Pancreas (tissue), 10 donors: ENCODE results near the gene FDXACB1. TPM values are rescaled to one million over a fixed set of nuclear protein-coding genes. Genes with fewer than 3 reads are reported as not detected.

Source experiments
- ATAC-seq, 4 donors: fragments of 200-7000 bp; cut with Tn5 transposase; one replicate each; pipeline versions ENCODE4 v1.8.0 to v1.9.1; 2020; ENCODE audit warnings: mild to moderate bottlenecking in 4 of 4, moderate library complexity in 4 of 4
- DNase-seq, 6 donors: peaks; one replicate each; pipeline ENCODE4 v3.0.0-alpha.2; 2020
- FAIRE-seq: peaks from 2 replicates; lab custom pipeline; 2012; peaks lifted over from hg19 to GRCh38; lab: Jason Lieb, UNC
- H3K27ac ChIP-seq, 4 donors: fragments of 200-600 bp; sonication (generic); 1 replicate in 3 of 4; 2 replicates in 1 of 4; pipeline versions ENCODE4 v1.5.0 to v1.8.0; 2020
- H3K27me3 ChIP-seq, 4 donors: fragments of 200-600 bp; one replicate each; pipeline ENCODE4 v1.8.0; 2021
- H3K36me3 ChIP-seq, 3 donors: fragments of 200-600 bp; sonication (generic) in 1 of 3; one replicate each; pipeline versions ENCODE4 v1.5.0 to v1.8.0; 2020 to 2021
- H3K4me1 ChIP-seq, 3 donors: fragments of 200-600 bp; one replicate each; pipeline ENCODE4 v1.8.0; 2021
- H3K4me3 ChIP-seq, 4 donors: fragments of 200-600 bp; sonication (generic) in 2 of 4; one replicate each; pipeline versions ENCODE4 v1.5.0 to v1.8.0; 2020 to 2021
- H3K9me3 ChIP-seq, 4 donors: fragments of 200-600 bp; one replicate each; pipeline ENCODE4 v1.8.0; 2021
- CTCF ChIP-seq, 4 donors: fragments of 200-600 bp; sonication (generic) in 3 of 4; IDR thresholded peaks; one replicate each; pipeline versions ENCODE4 v1.5.0 to v1.8.0; 2021; ENCODE audit warnings: antibody characterized with exemption in 4 of 4
- WGBS, 2 donors: extraction: QIAGEN DNeasy Blood & Tissue Kit; methylation state at CpG; one replicate each; pipeline ENCODE4 v1.1.7; 2013; 5-methylcytosine and 5-hydroxymethylcytosine counted together
- intact Hi-C, 3 donors: fragments of 100-400 bp; cut with DNase I; formaldehyde crosslinking; loops; one replicate each; pipeline versions ENCODE4 v1.11.1 to v1.14.2; 2022
- polyA plus RNA-seq, 2 donors: library from polyadenylated mRNA; stranded (reverse); fragments of 200-250 nt; gene quantifications; one replicate each; pipeline ENCODE4 v1.2.3, GENCODE V29; 2013
- total RNA-seq, 6 donors: library from RNA; stranded (reverse); fragmentation: NEBNext Ultra II Directional in 4 of 6; extraction: Animal tissue kit (Norgen Biotek cat#: 25700) in 4 of 6; gene quantifications; one replicate each; pipeline versions ENCODE4 v1.2.1 to v1.2.4, GENCODE V29; 2021 to 2023
- donor health status: healthy with polysubstance abuse.
- donor health status: DM: no; HTN: no; CAD: no; lungs with moderate emphysema.
- donor health status: DM: no; HTN: no; CAD: no.
- donor health status: control.
- donor health status: control.
- donor health status: Bipolar disorder and iron deficiency.
- donor health status: DM: yes; HTN: yes; CAD: no.
- donor health status: DM: no; HTN: no; CAD: no.
- donor health status: DM: no; HTN: no; CAD: no.
- donor health status: DM: yes; HTN: yes; CAD: no.

FDXACB1 gene
- total and polyA plus RNA-seq, 8 donors, result 0.51 to 2.1 (median 1.2) TPM

- 88 to 89% methylated on average over 3 of the region's 3 CpGs for WGBS, 2 donors
- Histone ChIP-seq H3K9me3 (no peaks in the 10 kb centered on the region), H3K27ac (no peak overlapping the region), H3K4me1 (no peaks in the 10 kb centered on the region), H3K4me3 (no peak overlapping the region), H3K36me3 (peaks cover 3 to 18% (median 6%) of the 10 kb centered on the region in 3 donors), H3K27me3 (no peaks in the 10 kb centered on the region)
- DNase-seq, result no peak
- TF ChIP-seq CTCF (IDR thresholded peaks at IDR 0.05), result no peak
- FAIRE-seq, result no peak
- intact Hi-C loops, result loop anchor here in 1 of 3 donors (10.0 kb wide), 1 partner anchor 240 kb away; no protein-coding TSS in a partner anchor
- no peak for ATAC-seq
These were observed 44.4 kb downstream of the FDXACB1 start for GRCh38 chr11:111834432-111835163.

GRCh38 chr11:111833524-111833923, 45.4 kb downstream of the FDXACB1 start:
- peaks cover 3 to 18% (median 6%) of the 10 kb centered on the region in 3 donors for H3K36me3 ChIP-seq
- DNase-seq, result no peak
- H3K27me3 ChIP-seq, result no peaks in the 10 kb centered on the region
- H3K9me3 ChIP-seq, result no peaks in the 10 kb centered on the region
- no peak overlapping the region for H3K27ac ChIP-seq
- intact Hi-C loops, result loop anchor here in 1 of 3 donors (10.0 kb wide), 1 partner anchor 239 kb away; no protein-coding TSS in a partner anchor
- no peak overlapping the region for H3K4me3 ChIP-seq
- 66 to 74% methylated on average over 4 of the region's 4 CpGs for WGBS, 2 donors
- no peak for TF ChIP-seq CTCF (IDR thresholded peaks at IDR 0.05)
- no peak for FAIRE-seq
- ATAC-seq, result peak in 2 of 4 donors; percentile 33 to 40
- no peaks in the 10 kb centered on the region for H3K4me1 ChIP-seq

- Histone ChIP-seq H3K4me3 (no peak overlapping the region), H3K36me3 (peaks cover 0 to 7% (median 0%) of the 10 kb centered on the region in 3 donors), H3K9me3 (no peaks in the 10 kb centered on the region), H3K27me3 (no peaks in the 10 kb centered on the region), H3K4me1 (no peaks in the 10 kb centered on the region), H3K27ac (no peak overlapping the region)
- no peak for DNase-seq
- no peak for FAIRE-seq
- no peak for ATAC-seq
- 91 to 93% methylated on average over 5 of the region's 5 CpGs for WGBS, 2 donors
- no peak for TF ChIP-seq CTCF (IDR thresholded peaks at IDR 0.05)
- intact Hi-C loops, result no loop called here
These were observed 49.6 kb downstream of the FDXACB1 start for GRCh38 chr11:111829185-111829968.

- Histone ChIP-seq H3K4me1 (no peaks in the 10 kb centered on the region), H3K36me3 (peaks cover 0 to 7% (median 0%) of the 10 kb centered on the region in 3 donors), H3K9me3 (no peaks in the 10 kb centered on the region), H3K27ac (no peak overlapping the region), H3K4me3 (no peak overlapping the region), H3K27me3 (no peaks in the 10 kb centered on the region)
- no peak for ATAC-seq
- no peak for TF ChIP-seq CTCF (IDR thresholded peaks at IDR 0.05)
- no peak for DNase-seq
- intact Hi-C loops, result no loop called here
- 89 to 93% methylated on average over 2 of the region's 2 CpGs for WGBS, 2 donors
- no peak for FAIRE-seq
These were observed 52.5 kb downstream of the FDXACB1 start for GRCh38 chr11:111826322-111826950.

Other genes with a start within 250 kb of the FDXACB1 start
- gene PPP2R1B, start 112.8 kb downstream of the FDXACB1 start, total RNA-seq, result 10 to 100 TPM; 23.2 to 50.1 (median 34.5) TPM
- gene PPP2R1B, start 112.8 kb downstream of the FDXACB1 start, polyA plus RNA-seq, result 10 to 100 TPM; 12.6 to 15.9 TPM
- gene ALG9, start 7.6 kb downstream of the FDXACB1 start, total RNA-seq, result 10 to 100 TPM; 15.7 to 25.7 (median 21.8) TPM
- 10 to 100 TPM; 19.8 to 37.0 TPM for gene ALG9, start 7.6 kb downstream of the FDXACB1 start, polyA plus RNA-seq
- gene CFAP68, start 376 bp upstream of the FDXACB1 start, total RNA-seq, result 10 to 100 TPM; 14.3 to 24.9 (median 16.0) TPM
- gene CFAP68, start 376 bp upstream of the FDXACB1 start, polyA plus RNA-seq, result 10 to 100 TPM; 25.0 to 26.9 TPM
- 10 to 100 TPM in 4 of 6 donors, 1 to 10 TPM in 2; 7.2 to 66.6 (median 16.3) TPM for gene CRYAB, start 32.6 kb upstream of the FDXACB1 start, total RNA-seq
- 10 to 100 TPM; 36.1 to 81.8 TPM for gene CRYAB, start 32.6 kb upstream of the FDXACB1 start, polyA plus RNA-seq
- under 1 TPM in 5 of 6 donors, not detected in 1; 0.32 to 0.86 (median 0.61) TPM for gene HSPB2, start 33.6 kb upstream of the FDXACB1 start, total RNA-seq
- gene HSPB2, start 33.6 kb upstream of the FDXACB1 start, polyA plus RNA-seq, result 1 to 10 TPM in 1 of 2 donors, under 1 TPM in 1; 0.85 to 1.5 TPM
- gene C11orf52, start 39.7 kb upstream of the FDXACB1 start, total RNA-seq, result 10 to 100 TPM in 4 of 6 donors, 1 to 10 TPM in 2; 9.3 to 18.5 (median 11.7) TPM
- gene C11orf52, start 39.7 kb upstream of the FDXACB1 start, polyA plus RNA-seq, result 10 to 100 TPM; 19.4 to 23.3 TPM
- 10 to 100 TPM in 1 of 6 donors, 1 to 10 TPM in 5; 3.8 to 11.3 (median 5.9) TPM for gene DIXDC1, start 58.2 kb upstream of the FDXACB1 start, total RNA-seq
- 1 to 10 TPM; 3.1 to 4.2 TPM for gene DIXDC1, start 58.2 kb upstream of the FDXACB1 start, polyA plus RNA-seq
- gene DLAT, start 146.2 kb upstream of the FDXACB1 start, total RNA-seq, result 10 to 100 TPM in 2 of 6 donors, 1 to 10 TPM in 4; 5.5 to 13.9 (median 8.6) TPM
- 1 to 10 TPM; 4.2 to 8.2 TPM for gene DLAT, start 146.2 kb upstream of the FDXACB1 start, polyA plus RNA-seq
- 1 to 10 TPM in 4 of 6 donors, under 1 TPM in 2; 0.69 to 1.5 (median 1.1) TPM for gene PIH1D2, start 194.9 kb upstream of the FDXACB1 start, total RNA-seq
- gene PIH1D2, start 194.9 kb upstream of the FDXACB1 start, polyA plus RNA-seq, result 1 to 10 TPM; 1.2 to 1.5 TPM
- gene NKAPD1, start 195.1 kb upstream of the FDXACB1 start, total RNA-seq, result 10 to 100 TPM in 2 of 6 donors, 1 to 10 TPM in 4; 7.5 to 13.4 (median 9.1) TPM
- 1 to 10 TPM; 7.0 to 8.5 TPM for gene NKAPD1, start 195.1 kb upstream of the FDXACB1 start, polyA plus RNA-seq
- 10 to 100 TPM; 12.7 to 22.4 (median 17.7) TPM for gene TIMM8B, start 207.6 kb upstream of the FDXACB1 start, total RNA-seq
- 10 to 100 TPM; 38.5 to 49.4 TPM for gene TIMM8B, start 207.6 kb upstream of the FDXACB1 start, polyA plus RNA-seq
- 10 to 100 TPM; 30.4 to 49.9 (median 39.7) TPM for gene SDHD, start 207.7 kb upstream of the FDXACB1 start, total RNA-seq
- gene SDHD, start 207.7 kb upstream of the FDXACB1 start, polyA plus RNA-seq, result 10 to 100 TPM; 28.5 to 53.1 TPM